Measurements from ENCODE around the gene FLOT2. TPM values are rescaled to one million over a fixed set of nuclear protein-coding genes. Genes with fewer than 3 reads are reported as not detected.
"Not testable (repeated sequence)": the region's sequence is repeated elsewhere in the genome, so short reads cannot be mapped to it uniquely, and the experiment has no call there.

FLOT2 gene
- polyA plus RNA-seq (ENCODE audit: insufficient read length in 4 of 4), result 100 to 1,000 TPM in 1 of 4 donors, 10 to 100 TPM in 3; 43.8 to 106 (median 78.5) TPM

GRCh38 chr17:28896884-28897768 is at the start of gene FLOT2:
Gene FLOT2 (minus strand): TSS chr17:28897733. CDS start chr17:28897574, 159 bp downstream.
- DNase-seq (ENCODE audit: low read depth in 4 of 4, low spot score in 3 of 4), result peak in 2 of 4 donors; percentile 10 to 24

- DNase-seq (ENCODE audit: low read depth in 4 of 4, low spot score in 3 of 4), result no peak
Measured at GRCh38 chr17:28946239-28946638, 48.7 kb upstream of the FLOT2 start.

- no peak for DNase-seq (ENCODE audit: low read depth in 4 of 4, low spot score in 3 of 4)
Measured at GRCh38 chr17:28944862-28945741, 47.6 kb upstream of the FLOT2 start.

GRCh38 chr17:28944343-28944742 is 46.8 kb upstream of the FLOT2 start:
- DNase-seq (ENCODE audit: low read depth in 4 of 4, low spot score in 3 of 4), result no peak

- DNase-seq (ENCODE audit: low read depth in 4 of 4, low spot score in 3 of 4), result no peak
Measured at GRCh38 chr17:28942925-28943324, 45.4 kb upstream of the FLOT2 start.

- DNase-seq (ENCODE audit: low read depth in 4 of 4, low spot score in 3 of 4), result no peak
Measured at GRCh38 chr17:28941251-28941650, 43.7 kb upstream of the FLOT2 start.

GRCh38 chr17:28940675-28941074 is 43.1 kb upstream of the FLOT2 start:
- no peak for DNase-seq (ENCODE audit: low read depth in 4 of 4, low spot score in 3 of 4)

GRCh38 chr17:28940142-28940541 is 42.6 kb upstream of the FLOT2 start:
- no peak for DNase-seq (ENCODE audit: low read depth in 4 of 4, low spot score in 3 of 4)

GRCh38 chr17:28938552-28938951 is 41.0 kb upstream of the FLOT2 start:
- no peak for DNase-seq (ENCODE audit: low read depth in 4 of 4, low spot score in 3 of 4)

- no peak for DNase-seq (ENCODE audit: low read depth in 4 of 4, low spot score in 3 of 4)
Measured at GRCh38 chr17:28937044-28937729, 39.7 kb upstream of the FLOT2 start.

GRCh38 chr17:28935744-28936460 is 38.4 kb upstream of the FLOT2 start:
- DNase-seq (ENCODE audit: low read depth in 4 of 4, low spot score in 3 of 4), result no peak

- not testable (repeated sequence) for DNase-seq (ENCODE audit: low read depth in 4 of 4, low spot score in 3 of 4)
Measured at GRCh38 chr17:28934508-28934907, 37.0 kb upstream of the FLOT2 start.

GRCh38 chr17:28929787-28930186 is 32.3 kb upstream of the FLOT2 start:
- DNase-seq (ENCODE audit: low read depth in 4 of 4, low spot score in 3 of 4), result no peak

GRCh38 chr17:28928061-28928460 is 30.5 kb upstream of the FLOT2 start:
- no peak for DNase-seq (ENCODE audit: low read depth in 4 of 4, low spot score in 3 of 4)

GRCh38 chr17:28926786-28927185 is 29.3 kb upstream of the FLOT2 start:
- DNase-seq (ENCODE audit: low read depth in 4 of 4, low spot score in 3 of 4), result no peak

- DNase-seq (ENCODE audit: low read depth in 4 of 4, low spot score in 3 of 4), result no peak
Measured at GRCh38 chr17:28926366-28926765, 28.8 kb upstream of the FLOT2 start.

GRCh38 chr17:28925912-28926365 is 28.4 kb upstream of the FLOT2 start:
- no peak for DNase-seq (ENCODE audit: low read depth in 4 of 4, low spot score in 3 of 4)

- DNase-seq (ENCODE audit: low read depth in 4 of 4, low spot score in 3 of 4), result no peak
Measured at GRCh38 chr17:28920201-28920600, 22.7 kb upstream of the FLOT2 start.

- DNase-seq (ENCODE audit: low read depth in 4 of 4, low spot score in 3 of 4), result no peak
Measured at GRCh38 chr17:28918295-28918694, 20.8 kb upstream of the FLOT2 start.

- no peak for DNase-seq (ENCODE audit: low read depth in 4 of 4, low spot score in 3 of 4)
Measured at GRCh38 chr17:28917465-28917864, 19.9 kb upstream of the FLOT2 start.

All from left renal pelvis (tissue), 4 donors.